DMS 273 treated with DMSO at 0.1 percent for 48 hours (cell line): ENCODE measurements around the gene DDX52.
"Not testable (repeated sequence)": the region's sequence is repeated elsewhere in the genome, so short reads cannot be mapped to it uniquely, and the experiment has no call there.

Experiments
- DNase-seq: peaks from one replicate; lab custom pipeline; 2025; lab: John Stamatoyannopoulos, UW

Gene DDX52

GRCh38 chr17:37643118-37643766 lies at the start of gene DDX52:
DDX52 (minus strand) TSS chr17:37643446; CDS start chr17:37643420, 26 bp downstream.
- DNase-seq: peak; percentile 78

- DNase-seq: no peak
These were observed 48.6 kb upstream of the DDX52 start for GRCh38 chr17:37691807-37692206.

- DNase-seq: no peak
These were observed 46.1 kb upstream of the DDX52 start for GRCh38 chr17:37689317-37689716.

GRCh38 chr17:37683454-37683984 lies 40.3 kb upstream of the DDX52 start:
- no peak for DNase-seq

- no peak for DNase-seq
These were observed 38.8 kb upstream of the DDX52 start for GRCh38 chr17:37682007-37682406.

GRCh38 chr17:37679995-37680394 lies 36.7 kb upstream of the DDX52 start:
- DNase-seq: not testable (repeated sequence)

- DNase-seq: no peak
These were observed 34.8 kb upstream of the DDX52 start for GRCh38 chr17:37678036-37678435.

GRCh38 chr17:37677021-37677420 lies 33.8 kb upstream of the DDX52 start:
- DNase-seq: no peak

GRCh38 chr17:37676115-37676925 lies 33.1 kb upstream of the DDX52 start:
- DNase-seq: no peak

GRCh38 chr17:37674511-37674910 lies 31.3 kb upstream of the DDX52 start:
- DNase-seq: no peak

- no peak for DNase-seq
These were observed 30.1 kb upstream of the DDX52 start for GRCh38 chr17:37673386-37673785.

- no peak for DNase-seq
These were observed 29.4 kb upstream of the DDX52 start for GRCh38 chr17:37672548-37673078.

GRCh38 chr17:37671824-37672547 lies 28.7 kb upstream of the DDX52 start:
- no peak for DNase-seq

GRCh38 chr17:37671028-37671823 lies 28.0 kb upstream of the DDX52 start:
- DNase-seq: no peak

GRCh38 chr17:37667039-37667438 lies 23.8 kb upstream of the DDX52 start:
- DNase-seq: no peak

- no peak for DNase-seq
These were observed 21.0 kb upstream of the DDX52 start for GRCh38 chr17:37664214-37664613.

- no peak for DNase-seq
These were observed 19.1 kb upstream of the DDX52 start for GRCh38 chr17:37662353-37662752.

GRCh38 chr17:37661400-37662014 lies 18.3 kb upstream of the DDX52 start:
- no peak for DNase-seq

GRCh38 chr17:37659925-37660324 lies 16.7 kb upstream of the DDX52 start:
- DNase-seq: no peak

- no peak for DNase-seq
These were observed 14.0 kb upstream of the DDX52 start for GRCh38 chr17:37657202-37657601.

- DNase-seq: no peak
These were observed 8.6 kb upstream of the DDX52 start for GRCh38 chr17:37651849-37652248.
